ENCODE data around the gene SLC20A1.
"Not testable (repeated sequence)": the region's sequence is repeated elsewhere in the genome, so short reads cannot be mapped to it uniquely, and the experiment has no call there.

The SLC20A1 gene, protein sequence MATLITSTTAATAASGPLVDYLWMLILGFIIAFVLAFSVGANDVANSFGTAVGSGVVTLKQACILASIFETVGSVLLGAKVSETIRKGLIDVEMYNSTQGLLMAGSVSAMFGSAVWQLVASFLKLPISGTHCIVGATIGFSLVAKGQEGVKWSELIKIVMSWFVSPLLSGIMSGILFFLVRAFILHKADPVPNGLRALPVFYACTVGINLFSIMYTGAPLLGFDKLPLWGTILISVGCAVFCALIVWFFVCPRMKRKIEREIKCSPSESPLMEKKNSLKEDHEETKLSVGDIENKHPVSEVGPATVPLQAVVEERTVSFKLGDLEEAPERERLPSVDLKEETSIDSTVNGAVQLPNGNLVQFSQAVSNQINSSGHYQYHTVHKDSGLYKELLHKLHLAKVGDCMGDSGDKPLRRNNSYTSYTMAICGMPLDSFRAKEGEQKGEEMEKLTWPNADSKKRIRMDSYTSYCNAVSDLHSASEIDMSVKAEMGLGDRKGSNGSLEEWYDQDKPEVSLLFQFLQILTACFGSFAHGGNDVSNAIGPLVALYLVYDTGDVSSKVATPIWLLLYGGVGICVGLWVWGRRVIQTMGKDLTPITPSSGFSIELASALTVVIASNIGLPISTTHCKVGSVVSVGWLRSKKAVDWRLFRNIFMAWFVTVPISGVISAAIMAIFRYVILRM

DNA sequence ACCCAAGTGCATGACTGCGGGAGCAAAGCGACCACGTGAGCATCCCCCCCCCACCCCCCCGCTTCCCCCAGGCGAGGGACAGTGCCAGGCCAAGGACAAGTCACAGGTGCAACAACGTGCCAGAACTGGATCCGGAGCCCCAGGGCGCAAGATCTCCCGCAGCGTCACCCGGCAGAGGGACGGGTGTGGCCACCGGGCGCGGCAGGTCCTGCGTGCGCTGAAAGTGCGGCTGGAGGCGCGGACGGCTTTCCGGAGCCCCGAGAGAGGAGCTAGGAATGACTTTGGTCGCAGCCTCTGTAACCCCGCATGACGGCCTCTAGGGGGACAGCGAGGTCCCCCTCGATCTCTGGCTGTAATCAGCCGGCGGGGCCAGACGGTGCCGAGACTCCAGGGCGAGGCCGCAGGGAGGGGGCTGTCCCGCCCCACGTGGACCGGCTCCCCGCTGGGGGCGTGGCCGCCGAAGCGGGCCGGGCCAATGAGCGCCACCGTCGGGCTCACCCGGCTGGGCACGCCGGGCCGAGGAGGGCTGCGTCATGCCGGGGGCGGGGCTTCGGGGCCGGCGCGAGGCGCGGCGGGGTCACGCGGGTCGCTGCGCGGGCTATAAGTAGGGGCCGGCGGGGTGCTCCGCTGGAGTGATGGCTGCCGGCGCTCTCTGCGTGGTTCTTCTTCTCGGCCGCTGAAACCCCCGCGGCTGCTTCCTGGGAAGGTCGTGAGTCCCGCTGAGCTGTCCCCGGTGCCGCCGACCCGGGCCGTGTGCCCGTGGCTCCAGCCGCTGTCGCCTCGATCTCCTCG, at the start of gene SLC20A1:
TSS of gene SLC20A1 (plus strand) at position 630 of the 792 bp plus-strand sequence. CDS start 890 bp downstream, outside the sequence.
- DNase-seq (ENCODE audit: low read depth, low spot score): peak; percentile 98

DNA sequence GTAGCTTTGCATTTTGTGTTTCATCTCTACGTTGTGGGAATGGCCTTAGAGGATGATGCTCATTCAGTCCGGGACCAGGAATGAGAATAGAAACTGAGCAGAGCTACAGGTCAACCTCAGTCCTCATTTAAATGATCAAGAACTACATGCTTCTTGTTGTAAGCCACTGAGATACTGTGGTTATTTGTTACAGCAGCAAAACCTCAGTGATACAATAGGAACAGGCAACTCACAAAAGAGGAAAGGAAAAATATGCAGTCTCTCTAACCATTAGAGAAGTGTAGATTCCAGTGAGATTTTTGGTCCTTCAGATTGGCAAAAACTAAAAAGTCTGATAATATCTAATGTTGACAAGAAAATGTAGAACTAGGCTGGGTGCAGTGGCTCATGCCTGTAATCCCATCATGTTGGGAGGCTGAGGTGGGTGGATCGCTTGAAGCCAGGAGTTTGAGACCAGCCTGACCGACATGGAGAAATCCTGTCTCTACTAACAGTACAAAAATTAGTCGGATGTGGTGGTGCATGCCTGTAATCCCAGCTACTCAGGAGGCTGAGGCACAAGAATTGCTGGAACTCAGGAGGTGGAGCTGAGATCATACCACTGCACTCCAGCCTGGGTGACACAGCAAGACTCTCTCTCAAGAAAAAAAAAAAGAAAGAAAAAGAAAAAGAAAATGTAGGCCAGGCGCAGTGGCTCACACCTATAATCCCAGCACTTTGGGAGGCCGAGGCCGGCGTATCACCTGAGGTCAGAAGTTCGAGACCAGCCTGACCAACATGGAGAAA, 48.0 kb upstream of the SLC20A1 start:
- DNase-seq (ENCODE audit: low read depth, low spot score): no peak

DNA sequence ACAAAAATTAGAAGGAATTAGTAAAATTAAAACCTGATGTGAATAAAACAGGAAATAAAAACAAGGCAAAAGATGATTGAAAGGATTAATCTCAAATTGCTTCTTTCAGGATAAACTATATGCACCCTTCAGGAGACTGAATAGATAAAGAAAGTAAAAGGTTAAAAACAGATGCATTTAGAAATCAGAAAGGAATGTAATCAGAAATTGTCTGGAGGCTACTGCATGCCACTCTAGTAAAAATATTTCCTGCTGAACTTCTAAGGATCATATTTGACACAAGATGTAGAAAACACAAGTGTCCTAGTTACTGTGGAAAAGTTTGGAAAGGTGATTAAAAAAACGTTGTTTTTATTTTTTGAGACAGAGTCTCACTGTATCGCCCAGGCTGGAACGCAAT, 45.1 kb upstream of the SLC20A1 start:
- no peak for DNase-seq (ENCODE audit: low read depth, low spot score)

DNA sequence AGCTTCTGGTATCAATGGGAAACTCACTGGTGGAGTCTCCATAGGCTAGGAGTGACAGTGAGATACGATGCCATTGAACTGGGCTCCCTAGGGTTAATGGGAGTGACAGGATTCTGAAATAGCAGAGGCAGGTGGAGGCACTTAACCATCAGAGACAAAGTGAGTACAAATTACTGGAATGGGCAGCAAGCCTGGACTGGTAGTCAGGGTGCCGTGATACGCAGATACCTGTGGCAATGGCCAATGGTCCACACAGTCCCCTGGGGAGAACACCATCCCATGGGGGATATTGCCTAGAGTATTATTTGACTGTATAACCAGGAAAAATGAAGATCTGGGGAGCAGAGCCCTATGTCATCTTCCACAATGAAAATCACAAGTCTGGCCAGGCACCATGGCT, 44.0 kb upstream of the SLC20A1 start:
- no peak for DNase-seq (ENCODE audit: low read depth, low spot score)

DNA sequence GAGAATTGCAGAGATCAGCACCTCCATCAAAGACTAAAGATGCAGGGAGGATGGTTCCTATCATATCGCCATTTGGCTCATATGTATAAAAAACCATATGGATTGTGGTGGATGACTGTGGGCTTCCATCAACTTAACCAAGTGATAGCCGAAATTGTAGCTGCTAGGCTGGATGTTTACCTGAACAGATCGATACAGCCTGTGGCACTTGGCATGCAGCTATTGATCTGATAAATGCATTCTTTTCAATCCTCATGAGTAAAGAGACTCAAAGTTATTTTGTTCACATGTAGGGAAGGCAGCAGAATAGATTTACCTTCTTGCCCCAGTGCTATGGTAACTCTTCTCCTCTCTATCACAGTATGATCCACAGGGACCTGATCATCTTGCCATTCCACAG, 42.8 kb upstream of the SLC20A1 start:
- DNase-seq (ENCODE audit: low read depth, low spot score): no peak

DNA sequence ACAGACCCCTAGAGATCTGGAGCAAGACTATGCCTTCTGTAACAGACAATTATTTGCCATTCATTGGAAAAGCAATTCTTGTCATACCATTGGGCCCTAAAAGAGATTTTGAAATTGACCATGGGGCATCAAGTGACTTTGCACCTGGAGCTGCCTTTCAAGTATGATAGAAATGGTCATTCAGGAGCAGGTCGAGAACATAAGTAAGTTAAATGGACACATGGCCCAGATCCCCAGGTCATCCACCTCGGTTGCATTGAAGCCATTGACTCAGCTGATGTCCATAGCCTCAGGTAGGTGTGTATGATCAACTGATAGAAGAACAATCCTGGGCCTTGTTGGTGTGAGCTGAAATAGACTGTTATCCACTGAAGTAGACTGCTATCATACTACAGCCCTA, 42.0 kb upstream of the SLC20A1 start:
- no peak for DNase-seq (ENCODE audit: low read depth, low spot score)

DNA sequence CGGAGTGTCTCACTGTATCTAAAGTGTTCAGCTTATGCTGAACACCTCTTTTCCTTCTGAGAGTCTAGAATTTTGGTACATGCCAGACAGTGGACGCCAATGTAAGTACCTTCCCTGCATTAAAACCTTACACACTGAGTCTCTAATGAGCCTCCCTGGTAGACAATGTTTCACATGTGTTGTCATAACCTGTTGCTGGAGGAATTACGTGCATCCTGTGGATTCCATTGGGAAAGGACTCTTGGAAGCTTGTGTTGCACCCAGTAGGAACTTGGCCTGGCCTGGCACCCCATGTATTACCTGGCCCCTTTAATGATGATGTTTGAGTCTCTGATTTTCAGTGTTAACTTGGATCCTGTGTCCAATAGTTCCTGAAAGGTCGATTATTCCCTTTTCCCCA, 40.8 kb upstream of the SLC20A1 start:
- DNase-seq (ENCODE audit: low read depth, low spot score): no peak

DNA sequence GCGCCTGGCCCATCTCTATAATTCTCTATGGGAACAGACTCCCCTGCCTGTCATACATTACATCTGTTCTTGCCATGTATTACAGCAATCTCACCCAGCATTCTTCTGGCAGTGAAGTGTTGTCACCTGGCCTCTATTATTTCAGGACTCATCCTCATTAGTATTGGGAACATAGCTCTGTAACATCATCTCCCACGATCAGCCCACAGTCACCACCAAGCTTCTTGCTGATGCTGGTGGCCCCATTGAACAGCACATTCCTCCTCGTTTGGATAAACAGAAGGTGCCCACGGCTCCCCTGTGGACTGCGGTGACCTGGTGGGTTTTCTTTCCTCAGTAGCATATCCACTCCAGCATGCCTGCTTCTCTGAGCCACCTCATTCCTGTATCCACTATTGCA, 39.8 kb upstream of the SLC20A1 start:
- DNase-seq (ENCODE audit: low read depth, low spot score): no peak

DNA sequence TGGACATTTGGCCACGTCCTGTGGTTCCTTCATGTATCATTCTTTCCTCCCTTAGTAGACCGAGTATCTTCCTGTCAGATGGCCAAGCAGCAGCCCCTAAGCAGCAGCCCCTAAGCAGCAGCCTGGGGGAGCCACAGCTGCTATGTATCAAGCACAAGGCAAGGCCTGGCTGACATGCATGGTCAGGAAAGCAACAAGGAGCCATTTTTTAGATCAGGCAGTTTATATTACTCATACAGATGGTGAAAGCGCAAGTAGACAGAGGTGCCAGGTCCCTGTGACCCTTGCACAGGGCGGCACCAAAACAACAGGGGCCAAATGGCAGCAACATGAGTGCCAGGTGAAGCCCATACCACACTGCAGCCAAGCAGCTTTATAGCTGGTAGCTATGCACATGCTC, 39.2 kb upstream of the SLC20A1 start:
- DNase-seq (ENCODE audit: low read depth, low spot score): no peak

DNA sequence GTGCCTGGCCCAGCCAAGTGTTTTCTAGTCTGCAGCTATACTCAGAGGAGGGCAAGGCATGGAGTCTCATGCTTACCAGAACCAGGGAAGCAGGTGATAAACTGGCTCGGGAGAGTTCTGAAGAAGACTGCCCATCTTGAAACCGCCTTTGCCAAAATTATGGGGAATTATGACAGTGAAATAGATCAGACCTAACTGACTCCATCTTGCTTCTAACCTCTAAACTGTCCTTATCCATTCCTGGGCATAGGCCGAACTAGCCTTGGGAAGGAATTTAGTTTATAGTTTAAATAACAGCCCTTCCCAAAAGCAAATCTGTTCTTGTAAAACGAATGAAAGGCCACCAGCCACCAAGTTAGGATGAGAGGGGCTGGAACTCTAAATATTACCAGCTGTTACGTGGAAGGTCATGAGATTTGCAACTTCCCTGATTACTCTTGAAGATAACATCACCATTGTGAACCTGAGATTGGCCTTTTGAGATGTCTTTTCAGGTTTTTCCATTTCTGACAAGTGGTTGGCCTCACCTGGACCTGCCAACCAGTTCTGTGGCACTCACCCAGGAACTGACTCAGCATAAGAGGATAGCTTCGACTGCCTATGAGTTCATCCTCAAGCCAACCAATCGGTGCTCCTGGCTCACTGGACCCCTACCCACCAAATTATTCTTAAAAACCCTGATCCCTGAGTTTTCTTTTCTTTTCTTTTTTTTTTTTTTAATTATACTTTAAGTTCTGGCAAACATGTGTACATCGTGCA, 37.9 kb upstream of the SLC20A1 start:
- DNase-seq (ENCODE audit: low read depth, low spot score): no peak

DNA sequence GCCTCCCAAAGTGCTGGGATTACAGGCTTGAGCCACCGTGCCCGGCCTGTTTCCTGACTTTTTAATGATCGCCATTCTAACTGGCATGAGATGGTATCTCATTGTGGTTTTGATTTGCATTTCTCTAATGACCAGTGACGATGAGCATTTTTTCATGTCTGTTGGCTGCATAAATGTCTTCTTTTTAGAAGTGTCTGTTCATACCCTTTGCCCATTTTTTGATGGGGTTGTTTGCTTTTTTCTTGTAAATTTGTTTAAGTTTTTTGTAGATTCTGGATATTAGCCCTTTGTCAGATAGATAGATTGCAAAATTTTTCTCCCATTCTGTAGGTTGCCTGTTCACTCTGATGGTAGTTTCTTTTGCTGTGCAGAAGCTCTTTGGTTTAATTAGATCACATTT, 36.4 kb upstream of the SLC20A1 start:
- not testable (repeated sequence) for DNase-seq (ENCODE audit: low read depth, low spot score)

DNA sequence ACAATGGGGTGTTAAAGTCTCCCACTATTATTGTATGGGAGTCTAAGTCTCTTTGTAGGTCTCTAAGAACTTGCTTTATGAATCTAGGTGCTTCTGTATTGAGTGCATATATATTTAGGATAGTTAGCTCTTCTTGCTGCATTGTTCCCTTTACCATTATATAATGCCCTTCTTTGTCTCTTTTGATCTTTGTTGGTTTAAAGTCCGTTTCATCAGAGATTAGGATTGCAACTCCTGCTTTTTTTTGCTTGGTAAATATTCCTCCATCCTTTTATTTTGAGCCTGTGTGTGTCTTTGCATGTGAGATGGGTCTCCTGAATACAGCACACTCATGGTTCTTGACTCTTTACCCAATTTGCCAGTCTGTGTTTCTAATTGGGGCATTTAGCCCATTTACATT, 33.5 kb upstream of the SLC20A1 start:
- DNase-seq (ENCODE audit: low read depth, low spot score): not testable (repeated sequence)

DNA sequence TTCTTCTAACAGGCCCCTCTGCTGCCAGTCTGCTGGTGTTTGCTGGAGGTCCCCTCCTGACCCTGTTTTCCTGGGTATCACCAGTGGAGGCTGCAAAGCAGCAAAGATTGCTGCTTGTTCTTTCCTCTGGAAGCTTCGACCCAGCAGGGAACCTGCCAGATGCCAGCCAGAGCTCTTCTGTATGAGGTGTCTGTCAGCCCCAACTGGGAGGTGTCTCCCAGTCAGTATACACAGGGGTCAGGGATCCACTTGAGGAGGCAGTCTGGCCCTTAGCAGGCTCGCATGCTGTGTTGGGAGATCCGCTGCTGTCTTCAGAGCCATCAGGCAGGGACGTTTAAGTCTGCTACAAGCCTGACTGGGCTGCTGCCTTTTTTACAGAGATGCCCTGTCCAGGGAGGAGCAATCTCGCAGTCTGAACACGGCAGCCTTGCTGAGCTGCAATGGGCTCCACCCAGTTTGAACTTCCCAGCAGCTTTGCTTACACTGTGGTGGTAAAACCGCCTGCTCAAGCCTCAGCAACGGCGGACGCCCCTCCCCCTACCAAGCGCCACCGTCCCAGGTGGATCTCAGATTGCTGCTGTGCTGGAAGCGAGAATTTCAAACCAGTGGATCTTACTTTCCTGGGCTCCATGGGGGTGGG, 31.4 kb upstream of the SLC20A1 start:
- DNase-seq (ENCODE audit: low read depth, low spot score): no peak

DNA sequence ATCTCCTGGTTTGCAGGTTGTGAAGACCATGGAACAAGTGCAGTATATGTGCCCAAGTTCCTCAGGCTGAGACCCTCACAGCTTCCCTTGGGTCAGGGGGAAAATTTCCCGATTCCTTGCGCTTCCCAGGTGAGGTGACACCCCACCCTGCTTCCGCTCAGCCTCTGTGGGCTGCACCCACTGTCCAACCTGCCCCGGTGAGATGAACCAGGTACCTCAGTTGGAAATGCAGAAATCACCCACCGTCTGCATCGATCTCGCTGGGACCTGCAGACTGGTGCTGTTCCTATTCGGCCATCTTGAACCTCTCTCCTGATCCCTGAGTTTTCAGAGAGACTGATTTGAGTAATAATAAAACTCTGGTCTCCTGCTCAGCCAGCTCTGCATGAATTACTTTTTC, 30.7 kb upstream of the SLC20A1 start:
- no peak for DNase-seq (ENCODE audit: low read depth, low spot score)

DNA sequence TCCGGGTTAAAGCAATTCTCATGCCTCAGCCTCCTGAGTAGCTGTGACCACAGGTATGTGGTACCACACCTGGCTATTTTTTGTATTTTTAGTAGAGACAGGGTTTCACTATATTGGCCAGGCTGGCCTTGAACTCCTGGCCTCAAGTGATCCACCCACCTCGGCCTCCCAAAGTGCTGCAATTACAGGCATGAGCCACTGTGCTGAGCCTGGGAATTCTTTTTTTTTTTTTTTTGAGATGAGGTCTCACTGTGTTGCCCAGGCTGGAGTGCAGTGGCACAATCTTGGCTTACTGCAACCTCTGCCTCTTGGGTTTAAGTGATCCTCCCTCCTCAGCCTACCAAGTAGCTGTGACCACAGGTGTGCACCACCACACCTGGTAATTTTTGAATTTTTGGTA, 29.9 kb upstream of the SLC20A1 start:
- not testable (repeated sequence) for DNase-seq (ENCODE audit: low read depth, low spot score)

DNA sequence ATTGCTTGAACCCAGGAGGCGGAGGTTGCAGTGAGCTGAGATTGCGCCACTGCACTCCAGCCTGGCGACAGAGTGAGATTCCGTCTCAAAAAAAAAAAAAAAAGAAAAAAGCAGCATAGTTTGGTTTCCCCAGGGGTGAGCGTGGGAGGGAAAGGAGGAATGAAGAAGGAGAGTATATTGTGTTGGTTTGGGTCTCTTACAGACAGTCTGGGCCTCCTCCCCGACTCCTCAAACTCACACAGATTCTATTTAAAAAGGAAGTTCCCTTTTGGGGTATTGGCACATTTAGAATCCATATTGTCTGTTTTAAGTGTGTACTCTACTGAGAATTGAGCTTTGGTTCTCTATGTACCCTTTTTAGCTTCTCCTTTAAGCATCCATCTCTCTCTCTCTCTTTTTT, 27.4 kb upstream of the SLC20A1 start:
- DNase-seq (ENCODE audit: low read depth, low spot score): no peak

DNA sequence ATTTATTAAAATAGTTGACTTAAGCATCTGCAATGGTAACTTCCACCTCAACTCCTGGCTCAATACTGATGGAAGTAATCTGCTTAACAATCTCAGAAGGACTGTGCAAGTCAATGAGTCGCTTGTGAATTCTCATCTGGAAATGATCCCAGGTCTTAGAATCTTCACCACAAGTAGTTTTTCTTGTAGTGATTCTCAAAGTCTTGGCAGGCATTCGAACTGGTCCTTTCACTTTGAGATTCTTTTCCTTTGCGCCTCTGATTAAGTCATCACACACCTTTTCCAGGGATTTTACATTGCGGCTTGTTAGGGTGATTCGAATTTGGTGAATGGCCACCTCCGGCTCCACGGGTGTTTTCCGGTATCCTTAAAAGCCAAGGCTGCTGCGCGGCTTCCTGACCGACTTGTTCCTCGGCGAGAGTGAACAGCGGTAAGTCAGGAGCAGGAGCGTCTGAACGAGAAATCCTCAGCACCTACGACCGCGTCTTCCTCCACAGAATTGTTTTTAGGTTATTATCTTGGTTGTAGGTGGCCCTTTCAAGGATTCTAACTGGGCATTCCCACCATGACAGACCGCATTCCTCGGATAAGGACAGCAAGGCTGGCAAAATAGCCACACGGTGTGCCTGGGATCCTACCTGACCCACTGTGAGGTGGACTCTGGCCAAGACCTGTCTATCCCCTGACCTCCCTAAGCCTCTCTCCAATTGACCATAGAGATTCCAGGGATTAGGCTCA, 23.8 kb upstream of the SLC20A1 start:
- peak; percentile 58 for DNase-seq (ENCODE audit: low read depth, low spot score)

DNA sequence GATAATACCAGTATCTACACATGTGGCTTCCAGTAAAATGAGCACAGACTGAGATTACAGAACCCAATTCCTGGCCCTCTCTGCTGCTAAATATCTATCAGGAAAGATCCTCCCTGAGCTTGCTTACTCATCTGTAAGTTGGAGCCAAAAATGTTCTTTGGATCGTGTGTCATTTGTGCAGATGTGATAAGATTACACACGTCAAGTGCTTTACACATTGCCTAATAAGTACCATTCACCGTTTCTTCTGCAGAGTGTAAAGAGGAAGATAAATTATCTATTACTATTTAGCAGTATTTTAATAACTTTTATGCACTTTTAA, 23.2 kb upstream of the SLC20A1 start:
- DNase-seq (ENCODE audit: low read depth, low spot score): no peak

DNA sequence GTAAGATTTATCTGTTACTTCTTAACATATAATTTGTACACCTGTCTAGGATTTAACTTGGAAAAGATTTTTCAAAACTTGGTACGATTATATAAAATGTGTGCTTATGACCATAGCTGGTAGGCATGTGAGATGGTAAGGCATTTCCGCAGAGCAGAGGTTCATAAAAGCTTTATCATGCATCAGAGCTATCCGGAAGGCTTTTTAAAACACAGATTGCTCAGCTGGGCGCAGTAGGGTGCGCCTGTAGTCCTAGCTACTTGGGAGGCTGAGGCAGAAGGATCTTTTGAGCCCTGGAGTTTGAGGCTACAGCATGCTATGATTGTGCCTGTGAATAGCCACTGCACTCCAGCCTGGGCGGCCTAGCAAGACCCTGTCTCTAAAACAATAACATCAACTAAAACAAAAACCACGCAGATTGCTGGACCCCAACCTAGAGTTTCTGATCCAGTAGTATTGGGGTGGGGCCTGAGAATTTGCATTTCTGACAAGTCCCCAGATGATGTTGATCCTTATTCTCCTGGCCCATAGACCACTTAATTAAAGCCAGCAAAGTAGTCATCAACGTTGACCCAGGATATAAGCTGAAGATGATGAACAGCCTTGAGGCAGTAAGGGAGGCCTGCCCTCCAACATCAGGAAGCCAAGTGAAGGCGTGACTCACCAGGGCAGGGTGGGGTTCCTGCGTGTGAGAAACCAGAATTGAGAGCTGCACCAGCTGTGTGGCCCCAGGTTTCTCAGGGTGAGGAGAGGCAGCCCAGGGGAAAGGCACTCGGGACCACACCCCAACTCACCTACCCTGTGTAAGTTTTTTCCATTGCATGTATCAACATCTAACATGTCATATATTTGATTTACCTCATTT, 21.6 kb upstream of the SLC20A1 start:
- DNase-seq (ENCODE audit: low read depth, low spot score): peak; percentile 20
